GM23248 (cell line): ENCODE data around the gene CENPP. TPM values are rescaled to one million over a fixed set of nuclear protein-coding genes. Genes with fewer than 3 reads are reported as not detected.

Source experiments
- DNase-seq: peaks from one replicate; pipeline ENCODE4 v3.0.0-alpha.2; 2015
- H2AFZ ChIP-seq: fragments of 200-600 bp; sonication (generic); 2 replicates; pipeline ENCODE4 v1.6.1; 2016; ENCODE audit warnings: antibody characterized with exemption
- H3F3A ChIP-seq: fragments of 200-600 bp; sonication (generic); 2 replicates; pipeline ENCODE4 v1.6.1; 2016; ENCODE audit warnings: mild to moderate bottlenecking, antibody characterized with exemption, mixed run types; ENCODE audit not compliant: insufficient read depth
- H3K27ac ChIP-seq: fragments of 200-600 bp; sonication (generic); 2 replicates; pipeline ENCODE4 v1.5.1; 2016; ENCODE audit warnings: mild to moderate bottlenecking
- H3K27me3 ChIP-seq: fragments of 200-600 bp; sonication (generic); replicated peaks from 2 replicates; pipeline ENCODE4 v1.6.1; 2016; ENCODE audit warnings: mild to moderate bottlenecking; ENCODE audit not compliant: insufficient read depth
- H3K36me3 ChIP-seq: fragments of 200-600 bp; sonication (generic); 2 replicates; pipeline ENCODE4 v1.6.1; 2016; ENCODE audit warnings: low read depth, mild to moderate bottlenecking
- H3K4me1 ChIP-seq: fragments of 200-600 bp; sonication (generic); 2 replicates; pipeline ENCODE4 v1.6.1; 2016; ENCODE audit warnings: mild to moderate bottlenecking; ENCODE audit not compliant: insufficient read depth
- H3K4me2 ChIP-seq: fragments of 200-600 bp; sonication (generic); one replicate; pipeline ENCODE4 v1.6.1; 2016; ENCODE audit warnings: mild to moderate bottlenecking; ENCODE audit not compliant: unreplicated experiment
- H3K4me3 ChIP-seq: fragments of 200-600 bp; sonication (generic); 2 replicates; pipeline ENCODE4 v1.5.1; 2016; ENCODE audit warnings: mild to moderate bottlenecking
- H3K79me2 ChIP-seq: fragments of 200-600 bp; sonication (generic); 2 replicates; pipeline ENCODE4 v1.6.1; 2016; ENCODE audit warnings: mild to moderate bottlenecking; ENCODE audit not compliant: insufficient read depth
- H3K9ac ChIP-seq: fragments of 200-600 bp; sonication (generic); 2 replicates; pipeline ENCODE4 v1.6.1; 2016; ENCODE audit warnings: mild to moderate bottlenecking
- H3K9me2 ChIP-seq: fragments of 200-600 bp; sonication (generic); 2 replicates; pipeline ENCODE4 v1.6.1; 2016; ENCODE audit warnings: mixed run types, mild to moderate bottlenecking, moderate library complexity; ENCODE audit not compliant: insufficient read depth
- H3K9me3 ChIP-seq: fragments of 200-600 bp; sonication (generic); one replicate; pipeline ENCODE4 v1.6.1; 2017; ENCODE audit warnings: low read depth
- H4K20me1 ChIP-seq: fragments of 200-600 bp; sonication (generic); 2 replicates; pipeline ENCODE4 v1.6.0; 2016; ENCODE audit not compliant: insufficient read depth
- EZH2 ChIP-seq: fragments of 200-600 bp; sonication (generic); IDR thresholded peaks from 2 replicates; pipeline ENCODE4 v1.6.1; 2018; ENCODE audit warnings: antibody characterized with exemption, mild to moderate bottlenecking; ENCODE audit not compliant: insufficient read depth, poor library complexity, severe bottlenecking
- EZH2phosphoT487 ChIP-seq: fragments of 200-600 bp; sonication (generic); IDR thresholded peaks from 2 replicates; pipeline ENCODE4 v1.6.1; 2018; ENCODE audit warnings: antibody characterized with exemption, moderate library complexity, mild to moderate bottlenecking, low read depth; ENCODE audit not compliant: insufficient read depth
- WGBS, 2 experiments: methylation state at CpG; one replicate each; pipeline ENCODE4 v1.1.6; 2015 to 2017; ENCODE audit warnings: low lambda C conversion rate in 2 of 2, low coverage in 1 of 2; ENCODE audit errors: missing lambda C conversion rate in 2 of 2; 5-methylcytosine and 5-hydroxymethylcytosine counted together
- in situ Hi-C: fragments of 300-500 bp; cut with MboI; formaldehyde crosslinking; loops from 2 replicates; pipeline ENCODE4 v1.15.0; 2020
- polyA plus RNA-seq: library from polyadenylated mRNA; unstranded; fragments of >200 nt; fragmentation: Nextera tagmentation; extraction: Ambion mirVana; gene quantifications from 2 replicates; pipeline ENCODE4 v1.2.1, GENCODE V29; 2016
- total RNA-seq: library from RNA; depleted of rRNA; stranded (reverse); fragments of >200 nt; shearing (Covaris generic); gene quantifications from 2 replicates; pipeline ENCODE4 v1.2.3, GENCODE V29; 2014

CENPP gene
- total and polyA plus RNA-seq, 2 experiments from 2014 or later, result 2.5 to 7.4 TPM

DNA sequence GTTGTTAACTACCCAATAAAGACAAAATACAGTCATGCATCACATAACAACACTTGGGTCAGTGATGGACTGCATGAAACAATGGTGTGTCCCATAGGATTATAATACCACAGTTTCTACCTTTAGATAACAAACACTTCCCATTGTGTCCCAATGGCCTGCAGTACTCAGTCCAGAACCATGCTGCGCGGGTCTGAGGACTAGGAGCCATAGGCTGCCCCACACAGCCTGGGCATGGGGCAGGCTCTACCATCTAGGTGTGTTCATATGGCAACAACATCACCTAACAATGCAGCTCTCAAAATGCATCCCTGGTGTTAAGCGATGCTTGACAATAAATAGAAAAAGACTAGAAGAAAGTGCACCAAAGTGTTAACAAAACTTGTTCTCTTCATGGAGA, 337.4 kb downstream of the CENPP start:
- 97 to 99% methylated on average over 3 of the region's 3 CpGs for WGBS, 2 experiments
- Histone ChIP-seq H3K36me3 (peaks cover 4% of the 10 kb centered on the region; the same call in 1 of the 2 replicates), H3K9ac (no peak overlapping the region), H3K4me3 (no peak overlapping the region), H3K79me2 (peaks cover 100% of the 10 kb centered on the region), H3K4me2 (no peak overlapping the region), H3K27ac (no peak overlapping the region), H3K27me3 (no peaks in the 10 kb centered on the region), H2AFZ (no peak overlapping the region), H3K4me1 (peaks cover 29% of the 10 kb centered on the region), H3F3A (peaks cover 15% of the 10 kb centered on the region; the same call in 1 of the 2 replicates), H4K20me1 (no peaks in the 10 kb centered on the region), H3K9me3 (no peaks in the 10 kb centered on the region), H3K9me2 (no peaks in the 10 kb centered on the region)
- in situ Hi-C loops, result no loop called here
- TF ChIP-seq EZH2, result no peak
- no peak for TF ChIP-seq EZH2phosphoT487
- no peak for DNase-seq

DNA sequence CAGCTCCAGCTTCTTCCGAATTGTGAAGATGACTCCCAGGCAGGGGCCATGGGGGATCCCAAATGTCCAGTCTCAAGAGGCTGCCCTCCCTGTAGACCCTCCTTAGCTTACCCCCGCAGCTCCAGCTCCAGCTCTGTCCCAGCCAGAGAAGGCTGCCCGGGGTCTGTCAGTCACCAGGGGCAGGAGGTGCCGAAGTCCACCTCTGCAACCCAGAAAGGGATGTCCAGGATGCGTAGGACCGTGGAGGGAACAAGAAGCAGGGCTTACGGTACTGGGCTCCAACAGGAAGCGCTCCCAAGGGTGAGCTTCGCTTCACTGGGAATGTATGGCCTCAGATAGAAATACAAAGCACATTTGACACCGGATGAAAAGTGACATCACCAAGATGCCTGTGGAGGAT, 338.2 kb downstream of the CENPP start:
- H3K9ac ChIP-seq, result no peak overlapping the region; the same call in 1 of the 2 replicates
- peak overlapping the region; percentile 56 for H3K27ac ChIP-seq
- DNase-seq, result no peak
- 90 to 91% methylated on average over 10 of the region's 10 CpGs for WGBS, 2 experiments
- no peaks in the 10 kb centered on the region for H3K27me3 ChIP-seq
- H3K36me3 ChIP-seq, result 0 out of 2 replicates have a peak, but pooled peaks cover 4% of the 10 kb centered on the region
- no peak overlapping the region for H3K4me3 ChIP-seq
- peaks cover 100% of the 10 kb centered on the region for H3K79me2 ChIP-seq
- no peaks in the 10 kb centered on the region for H4K20me1 ChIP-seq
- no peaks in the 10 kb centered on the region for H3K9me2 ChIP-seq
- H3K4me2 ChIP-seq, result peak overlapping the region; percentile 13
- peaks cover 36% of the 10 kb centered on the region for H3K4me1 ChIP-seq
- peaks cover 21% of the 10 kb centered on the region; the same call in 1 of the 2 replicates for H3F3A ChIP-seq
- TF ChIP-seq EZH2phosphoT487 (no peak), EZH2 (no peak)
- in situ Hi-C loops, result no loop called here
- H2AFZ ChIP-seq, result no peak overlapping the region
- H3K9me3 ChIP-seq, result no peaks in the 10 kb centered on the region

DNA sequence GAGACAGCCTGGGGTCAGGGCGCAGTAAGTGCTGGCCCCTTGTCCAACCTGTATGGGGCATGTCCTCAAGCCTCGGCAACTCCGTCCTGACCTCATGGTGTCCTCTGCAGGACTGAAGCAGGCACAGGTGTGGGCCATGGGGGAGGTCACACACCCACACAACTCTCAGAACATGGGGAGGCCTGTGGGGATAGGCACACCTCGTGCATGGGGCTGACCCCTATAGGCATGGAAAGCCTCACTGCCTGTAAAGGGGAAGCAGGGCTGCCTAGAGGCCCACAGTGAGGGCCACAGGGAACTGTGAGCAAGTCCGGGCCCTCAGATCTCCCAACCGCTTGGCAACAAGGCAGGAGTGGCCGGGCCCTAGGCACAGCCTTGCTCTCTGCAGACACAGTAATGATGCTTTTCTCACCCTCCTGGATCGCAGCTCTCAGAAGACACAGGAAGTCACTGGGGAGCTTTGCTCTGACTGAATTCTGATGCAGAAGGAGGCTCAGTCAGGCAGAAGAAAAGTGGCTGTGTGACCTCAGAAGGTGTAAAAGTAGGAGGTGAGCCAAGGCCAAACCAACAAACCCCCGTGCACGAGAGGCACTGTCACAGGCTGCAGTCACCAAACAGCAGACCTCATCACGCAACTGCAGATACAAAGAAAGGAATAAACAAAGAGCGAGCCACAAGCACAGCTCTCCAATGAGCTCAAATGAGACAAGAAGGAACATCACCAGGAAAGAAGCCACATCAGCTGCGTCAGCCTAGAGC, 338.8 kb downstream of the CENPP start:
- Histone ChIP-seq H3K79me2 (peaks cover 100% of the 10 kb centered on the region), H3K27ac (peak overlapping the region; percentile 56), H3K4me2 (peak overlapping the region; percentile 13), H3K4me1 (peaks cover 36% of the 10 kb centered on the region), H3K9ac (peak overlapping the region; percentile 20), H4K20me1 (no peaks in the 10 kb centered on the region), H3K4me3 (no peak overlapping the region), H3K9me2 (no peaks in the 10 kb centered on the region), H3K36me3 (0 out of 2 replicates have a peak, but pooled peaks cover 4% of the 10 kb centered on the region), H3F3A (peaks cover 27% of the 10 kb centered on the region; the same call in 1 of the 2 replicates), H3K9me3 (no peaks in the 10 kb centered on the region), H2AFZ (no peak overlapping the region), H3K27me3 (no peaks in the 10 kb centered on the region)
- WGBS, 2 experiments, result 59 to 60% methylated on average over 13 of the region's 13 CpGs
- in situ Hi-C loops, result no loop called here
- DNase-seq, result peak; percentile 54
- TF ChIP-seq EZH2 (no peak), EZH2phosphoT487 (no peak)

DNA sequence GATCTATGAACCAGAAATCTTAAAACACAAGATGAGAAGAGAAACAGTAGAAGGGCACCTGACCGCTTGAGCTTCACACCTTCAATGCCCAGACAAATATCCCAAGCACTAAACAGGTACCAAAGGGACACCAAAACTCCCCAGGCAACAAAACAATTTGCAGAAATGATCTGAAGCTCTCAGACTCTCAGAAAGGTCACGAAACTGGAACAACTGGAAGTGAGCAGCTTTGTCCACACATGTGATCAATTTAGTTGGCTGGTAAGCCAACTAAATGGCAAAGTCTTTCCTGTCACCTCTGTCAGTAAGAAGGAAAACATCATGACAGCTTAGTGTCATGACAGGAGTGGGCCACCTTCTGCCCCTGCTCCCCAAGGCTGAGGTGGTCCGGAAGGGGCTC, 340.1 kb downstream of the CENPP start:
- Histone ChIP-seq H3K9me3 (no peaks in the 10 kb centered on the region), H3K4me2 (peak overlapping the region; percentile 13), H3K27me3 (no peaks in the 10 kb centered on the region), H3K4me3 (no peak overlapping the region), H3K36me3 (0 out of 2 replicates have a peak, but pooled peaks cover 4% of the 10 kb centered on the region), H4K20me1 (no peaks in the 10 kb centered on the region), H3K9me2 (no peaks in the 10 kb centered on the region), H3K79me2 (peaks cover 95% of the 10 kb centered on the region), H3K27ac (peak overlapping the region; percentile 56; the same call in 1 of the 2 replicates), H3K4me1 (peaks cover 36% of the 10 kb centered on the region), H3K9ac (peak overlapping the region; percentile 20), H2AFZ (no peak overlapping the region), H3F3A (peaks cover 29% of the 10 kb centered on the region; the same call in 1 of the 2 replicates)
- DNase-seq, result no peak
- no peak for TF ChIP-seq EZH2
- 48 to 49% methylated on average over 3 of the region's 3 CpGs for WGBS, 2 experiments
- in situ Hi-C loops, result no loop called here
